Activated CD4-positive, alpha-beta T cell treated with anti-CD3 and anti-CD28 coated beads, Interleukin-2, Interleukin-6, amounts not matched to agents 100 ng/mL and 50 ng/mL, durations not matched to agents 16 hours and 8 hours (primary cell): ENCODE measurements around the gene POFUT1.
"Not testable (repeated sequence)": the region's sequence is repeated elsewhere in the genome, so short reads cannot be mapped to it uniquely, and the experiment has no call there.

Experiments used
- DNase-seq: peaks from one replicate; pipeline ENCODE4 v3.0.0-alpha.2; 2020

Gene POFUT1

DNA sequence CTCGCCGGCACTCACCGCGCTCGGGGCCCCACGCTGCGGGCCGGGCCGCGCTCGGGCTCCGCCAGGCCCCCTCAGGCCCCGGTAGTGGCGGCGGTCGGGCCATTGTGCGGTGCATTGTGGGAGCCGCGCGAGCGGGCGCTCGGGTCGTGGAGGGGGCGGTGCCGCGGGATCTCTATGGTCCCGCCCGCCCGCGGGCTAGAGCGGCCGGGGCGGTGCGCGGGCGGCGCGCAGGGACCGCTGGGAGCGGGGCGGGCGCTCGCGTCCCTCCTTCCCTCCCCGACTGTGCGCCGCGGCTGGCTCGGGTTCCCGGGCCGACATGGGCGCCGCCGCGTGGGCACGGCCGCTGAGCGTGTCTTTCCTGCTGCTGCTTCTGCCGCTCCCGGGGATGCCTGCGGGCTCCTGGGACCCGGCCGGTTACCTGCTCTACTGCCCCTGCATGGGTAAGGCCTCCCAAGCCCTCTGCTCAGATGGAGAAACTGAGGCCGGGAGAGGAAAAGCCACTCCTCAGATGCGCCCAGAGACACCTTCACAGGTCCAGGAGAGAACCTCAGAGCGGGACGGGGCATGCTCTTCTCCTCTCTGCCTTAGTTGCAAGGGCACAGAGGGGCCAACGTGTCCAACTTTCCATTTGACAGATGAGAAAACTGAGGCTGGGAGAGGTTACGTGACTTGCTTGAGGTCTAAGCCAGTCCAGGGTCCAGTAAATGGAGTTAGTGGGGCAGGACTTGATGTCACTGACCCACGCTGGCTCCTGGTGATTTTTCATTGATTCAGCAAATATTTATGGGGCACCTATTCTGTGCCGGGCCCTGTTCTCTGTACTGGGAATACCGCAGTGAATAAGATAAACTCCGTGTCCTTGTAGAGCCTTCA, at the start of gene POFUT1, which contains the start of gene PLAGL2:
Gene POFUT1, plus strand, starts transcription at position 255 of the 873 bp plus-strand sequence. Its CDS starts 62 bp downstream, at position 317.
Gene PLAGL2, minus strand, starts transcription at position 118 of the 873 bp plus-strand sequence. CDS start 5,565 bp downstream, outside the sequence.
- peak; percentile 93 for DNase-seq

DNA sequence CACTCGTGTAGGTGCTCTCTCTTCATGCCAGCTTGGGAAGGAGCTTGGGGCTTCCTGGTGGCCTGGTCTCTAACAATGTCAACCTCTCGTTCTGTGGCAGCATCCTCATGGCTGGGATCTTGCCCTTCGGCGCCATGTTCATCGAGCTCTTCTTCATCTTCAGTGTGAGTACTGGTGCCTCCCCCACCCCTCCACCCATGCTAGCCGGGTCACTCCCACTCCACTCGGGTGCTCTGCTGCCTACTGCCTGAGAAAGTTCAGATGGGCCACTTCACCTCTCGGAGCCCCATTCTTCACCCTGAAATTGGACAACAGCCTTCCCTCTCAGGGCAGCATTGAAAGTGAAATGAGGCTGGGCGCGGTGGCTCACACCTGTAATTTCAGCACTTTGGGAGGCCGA, 49.3 kb upstream of the POFUT1 start:
- DNase-seq: no peak

DNA sequence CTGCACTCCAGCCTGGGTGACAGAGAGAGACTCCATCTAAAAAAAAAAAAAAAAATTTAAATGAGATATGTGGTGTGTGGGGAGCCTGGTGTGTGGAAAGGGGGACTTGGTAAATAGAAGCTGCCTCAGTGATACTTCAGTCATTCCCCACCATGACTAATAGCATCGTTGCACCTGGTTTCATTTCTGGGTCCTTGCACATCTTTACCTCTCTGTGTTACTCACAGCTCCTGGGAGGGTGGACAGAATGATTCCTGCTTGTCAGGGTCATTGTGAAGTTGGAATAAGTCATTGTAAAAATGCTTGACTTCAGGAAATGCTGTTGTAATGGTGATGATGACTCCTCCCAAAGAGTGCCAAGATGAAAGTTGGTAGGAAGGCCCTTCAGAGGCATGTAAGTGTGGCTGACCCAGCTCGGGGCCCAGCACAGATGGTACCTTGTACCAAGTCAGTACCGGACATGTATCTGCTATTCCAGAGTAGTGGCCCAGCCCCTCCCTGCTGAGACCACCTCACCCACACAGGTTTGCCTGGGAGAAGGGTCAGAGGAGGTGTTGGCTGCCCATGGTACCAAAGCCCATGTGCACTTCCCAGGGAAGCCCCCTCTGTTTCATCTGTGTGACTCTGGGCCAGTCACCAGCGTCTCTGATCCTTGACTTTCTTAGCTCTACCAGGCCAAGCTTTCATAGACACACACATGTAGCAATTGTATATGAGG, 48.6 kb upstream of the POFUT1 start:
- no peak for DNase-seq

DNA sequence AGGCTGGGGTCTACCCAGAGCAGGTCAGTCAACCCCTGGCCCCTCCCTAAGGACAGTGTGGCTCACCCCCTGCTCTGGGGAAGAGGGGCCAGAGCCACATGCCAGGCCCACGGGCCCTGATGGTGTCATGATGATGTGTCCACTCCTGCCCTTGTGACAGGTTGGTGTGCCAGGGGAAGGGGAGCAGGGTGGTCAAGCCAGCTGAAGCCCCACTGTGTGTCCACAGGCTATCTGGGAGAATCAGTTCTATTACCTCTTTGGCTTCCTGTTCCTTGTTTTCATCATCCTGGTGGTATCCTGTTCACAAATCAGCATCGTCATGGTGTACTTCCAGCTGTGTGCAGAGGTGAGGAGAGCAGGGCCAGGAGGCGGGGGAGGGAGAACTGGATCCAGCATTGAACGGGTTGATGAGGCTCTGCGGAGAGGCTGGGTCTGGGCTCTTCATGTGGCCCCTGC, 47.9 kb upstream of the POFUT1 start:
- DNase-seq: no peak

DNA sequence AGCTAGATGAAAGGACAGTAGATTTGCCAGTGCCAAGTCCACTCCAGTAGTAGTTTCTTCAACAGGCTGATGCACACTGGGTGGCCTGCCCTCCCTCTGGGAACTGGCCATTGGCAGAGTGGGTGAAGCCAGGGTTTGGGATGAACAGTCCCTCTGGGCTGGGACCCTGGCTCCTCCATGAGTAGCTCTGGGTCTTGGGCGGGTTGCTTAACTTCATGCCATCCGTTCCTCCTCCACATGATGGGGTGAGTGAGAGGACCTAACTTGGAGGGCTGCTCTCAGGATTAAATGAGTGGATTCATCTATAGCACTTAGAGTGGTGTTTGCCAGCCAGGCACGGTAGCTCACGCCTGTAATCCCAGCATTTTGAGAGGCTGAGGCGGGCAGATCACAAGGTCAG, 47.3 kb upstream of the POFUT1 start:
- no peak for DNase-seq

DNA sequence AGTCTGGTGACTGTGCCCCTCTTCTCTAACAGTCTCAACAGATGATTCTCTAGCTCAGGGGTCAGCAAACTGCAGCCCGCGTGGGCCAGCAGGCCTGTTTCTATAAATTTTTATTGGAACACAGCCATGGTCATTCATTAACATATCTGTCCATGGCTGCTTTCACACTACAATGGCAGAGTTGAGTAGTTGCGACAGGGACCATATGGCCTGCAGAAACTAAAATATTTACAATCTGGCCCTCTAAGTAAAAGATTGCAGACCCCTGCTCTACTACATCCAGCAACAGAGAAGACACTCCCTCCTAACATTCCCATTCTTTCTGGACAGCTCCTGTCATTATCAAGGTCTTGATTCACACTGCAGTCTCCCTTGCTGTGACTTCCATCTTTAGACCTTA, 45.3 kb upstream of the POFUT1 start:
- no peak for DNase-seq

DNA sequence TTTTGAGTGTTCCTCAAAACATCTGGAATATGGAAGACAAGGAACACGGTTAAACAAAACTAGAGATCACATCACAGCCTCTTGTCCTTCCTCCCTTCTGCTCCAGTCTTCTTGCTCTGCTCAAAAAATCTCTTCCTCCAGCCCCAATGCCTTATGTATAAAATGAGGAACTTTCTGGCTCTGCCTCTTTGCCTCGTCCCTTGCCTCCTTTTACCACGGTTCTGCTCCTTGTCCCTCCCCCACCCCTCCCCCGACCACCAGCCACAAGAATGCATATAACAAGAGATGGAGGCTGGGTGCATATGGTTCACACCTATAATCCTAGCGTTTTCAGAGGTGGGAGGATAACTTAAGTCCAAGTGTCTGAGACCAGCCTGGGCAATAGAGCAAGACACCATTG, 43.7 kb upstream of the POFUT1 start:
- DNase-seq: no peak

DNA sequence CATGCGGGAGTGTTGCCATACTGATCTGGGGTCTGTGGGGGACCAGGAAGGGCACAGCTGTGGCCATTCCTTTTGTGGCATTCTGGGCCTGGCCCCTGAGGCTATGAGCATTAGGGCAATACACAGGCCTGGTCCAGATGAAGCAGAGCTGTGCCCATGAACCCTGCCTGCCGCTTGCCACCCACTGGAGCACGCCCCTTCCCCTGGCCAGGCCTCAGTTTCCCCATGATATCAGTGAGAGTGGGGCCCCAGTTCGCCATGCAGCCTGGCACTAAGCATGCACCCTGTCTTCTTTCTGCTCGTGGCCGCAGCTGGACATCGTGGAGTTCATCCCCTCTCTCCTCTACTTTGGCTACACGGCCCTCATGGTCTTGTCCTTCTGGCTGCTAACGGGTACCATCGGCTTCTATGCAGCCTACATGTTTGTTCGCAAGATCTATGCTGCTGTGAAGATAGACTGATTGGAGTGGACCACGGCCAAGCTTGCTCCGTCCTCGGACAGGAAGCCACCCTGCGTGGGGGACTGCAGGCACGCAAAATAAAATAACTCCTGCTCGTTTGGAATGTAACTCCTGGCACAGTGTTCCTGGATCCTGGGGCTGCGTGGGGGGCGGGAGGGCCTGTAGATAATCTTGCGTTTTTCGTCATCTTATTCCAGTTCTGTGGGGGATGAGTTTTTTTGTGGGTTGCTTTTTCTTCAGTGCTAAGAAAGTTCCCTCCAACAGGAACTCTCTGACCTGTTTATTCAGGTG, 42.5 kb upstream of the POFUT1 start:
- DNase-seq: no peak

DNA sequence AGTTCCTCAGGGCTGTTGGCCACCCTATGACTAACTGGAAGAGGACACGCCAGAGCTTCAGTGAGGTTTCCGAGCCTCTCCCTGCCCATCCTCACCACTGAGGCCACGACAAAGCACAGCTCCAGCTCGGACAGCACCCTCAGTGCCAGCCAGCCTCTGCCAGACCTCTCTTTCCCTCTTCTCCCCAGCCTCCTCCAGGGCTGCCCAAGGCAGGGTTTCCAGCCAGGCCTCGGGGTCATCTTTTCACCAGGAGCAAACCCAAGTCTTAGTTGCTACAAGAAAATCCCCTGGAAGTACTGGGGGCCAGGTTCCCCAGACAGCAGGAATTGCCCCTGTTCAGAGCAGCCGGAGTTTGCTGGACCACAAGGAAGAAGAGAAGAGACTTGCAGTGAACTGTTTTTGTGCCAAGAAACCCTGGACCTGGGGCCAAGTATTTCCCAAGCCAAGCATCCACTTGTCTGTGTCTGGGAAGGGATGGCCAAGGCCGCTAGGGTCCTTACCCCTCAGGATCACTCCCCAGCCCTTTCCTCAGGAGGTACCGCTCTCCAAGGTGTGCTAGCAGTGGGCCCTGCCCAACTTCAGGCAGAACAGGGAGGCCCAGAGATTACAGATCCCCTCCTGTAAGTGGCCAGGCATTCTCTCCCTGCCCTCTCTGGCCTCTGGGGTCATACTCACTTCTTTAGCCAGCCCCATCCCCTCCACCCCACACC, 41.7 kb upstream of the POFUT1 start:
- DNase-seq: no peak

DNA sequence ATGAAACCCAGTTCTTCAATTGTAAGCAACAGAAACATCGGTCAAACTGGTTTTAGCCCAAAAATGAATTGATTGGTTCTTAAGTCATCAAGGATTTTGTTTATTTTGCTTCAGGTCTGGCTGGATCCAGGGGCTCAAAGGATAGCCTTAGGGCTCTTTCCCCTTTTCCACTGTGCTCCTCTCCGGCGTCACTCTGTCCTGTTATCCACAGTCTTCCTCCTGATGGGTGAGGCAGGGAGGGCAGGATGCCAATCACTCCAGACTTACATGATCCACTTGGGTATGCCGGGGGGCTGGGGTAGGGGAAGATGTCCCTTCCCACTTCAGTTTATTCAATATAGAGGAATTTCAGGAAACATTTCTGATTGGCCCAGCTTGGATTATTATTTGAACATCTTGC, 40.1 kb upstream of the POFUT1 start:
- DNase-seq: no peak

DNA sequence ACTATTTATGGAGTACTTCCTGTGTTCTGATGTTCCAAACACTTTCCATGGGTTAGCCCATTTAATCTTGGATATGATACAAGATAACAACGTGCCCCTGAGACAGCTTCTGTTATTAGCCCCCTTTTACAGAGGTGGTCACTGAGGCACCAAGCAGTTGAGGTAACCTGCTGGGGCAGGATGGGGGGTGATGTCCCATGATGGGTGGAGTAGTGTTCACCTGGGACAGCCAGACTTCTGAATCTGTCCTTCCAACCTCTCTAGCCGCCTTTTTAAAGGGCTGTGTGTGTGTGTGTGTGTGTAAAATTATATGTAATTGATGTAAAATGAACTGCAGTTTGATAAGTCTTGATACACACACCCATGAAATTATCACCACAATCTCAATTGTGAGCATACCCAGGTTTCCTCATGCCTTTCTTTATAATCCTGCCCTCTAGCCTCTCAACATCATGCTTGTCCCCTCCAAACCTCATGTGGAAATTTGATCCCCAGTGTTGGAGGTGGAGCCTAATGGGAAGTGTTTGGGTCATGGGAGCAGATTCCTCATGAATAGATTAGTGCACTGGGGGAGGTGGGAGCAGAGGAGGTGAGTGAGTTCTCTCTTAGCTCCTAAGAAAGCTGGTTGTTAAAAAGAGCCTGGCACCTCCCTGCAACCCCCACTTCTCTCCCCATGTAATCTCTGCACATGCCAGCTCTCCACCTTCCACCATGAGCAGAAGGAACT, 39.3 kb upstream of the POFUT1 start:
- DNase-seq: no peak

DNA sequence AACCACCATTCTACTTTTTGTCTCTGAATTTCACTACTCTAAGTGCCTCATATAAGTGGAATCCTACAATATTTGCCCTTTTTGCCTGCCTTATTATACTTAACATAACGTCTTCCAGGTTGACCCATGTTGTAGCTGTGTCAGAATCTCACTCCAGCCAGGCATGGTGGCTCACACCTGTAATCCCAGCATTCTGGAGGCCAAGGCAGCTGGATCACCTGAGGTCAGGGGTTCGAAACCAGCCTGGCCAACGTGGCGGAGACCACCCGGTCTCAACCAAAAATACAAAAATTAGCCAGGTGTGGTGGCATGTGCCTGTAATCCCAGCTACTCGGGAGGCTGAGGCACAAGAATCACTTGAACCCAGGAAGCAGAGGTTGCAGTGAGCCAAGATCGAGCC, 30.0 kb upstream of the POFUT1 start:
- DNase-seq: not testable (repeated sequence)

DNA sequence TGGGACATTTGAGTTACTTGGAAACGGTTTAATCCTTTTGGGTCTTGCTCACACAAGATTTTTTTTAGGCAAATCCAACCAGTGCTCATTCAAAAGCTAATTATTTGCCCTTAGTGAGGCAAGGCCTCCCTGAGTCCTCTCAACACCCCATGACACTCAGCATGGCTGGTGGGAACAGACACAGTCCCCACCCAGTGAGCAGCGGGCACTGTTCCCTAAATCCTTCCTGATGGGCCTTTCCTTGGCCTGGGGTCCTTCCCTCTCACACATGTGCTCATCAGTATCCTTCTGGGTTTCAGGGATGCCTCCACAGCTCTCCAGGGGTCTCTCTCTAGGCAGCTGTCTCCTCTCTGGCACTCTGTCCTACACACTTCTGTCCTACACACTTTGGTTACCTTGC, 28.2 kb upstream of the POFUT1 start:
- DNase-seq: no peak

DNA sequence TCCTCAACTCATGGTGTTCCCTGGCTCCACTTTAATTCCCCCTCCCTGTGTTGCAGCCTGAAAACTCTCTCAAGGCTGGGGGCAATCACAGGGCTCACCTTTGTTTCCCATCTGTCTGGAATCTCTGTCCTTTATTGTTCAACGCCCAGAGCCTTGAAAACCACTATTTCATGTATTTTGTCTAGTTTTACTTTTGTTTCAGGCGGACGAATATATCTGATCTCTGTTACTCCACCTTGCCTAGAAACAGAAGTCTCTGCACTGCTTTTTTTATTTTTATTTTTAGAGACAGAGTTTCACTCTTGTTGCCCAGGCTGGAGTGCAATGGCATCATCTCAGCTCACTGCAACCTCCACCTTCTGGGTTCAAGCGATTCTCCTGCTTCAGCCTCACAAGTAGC, 27.7 kb upstream of the POFUT1 start:
- DNase-seq: no peak

DNA sequence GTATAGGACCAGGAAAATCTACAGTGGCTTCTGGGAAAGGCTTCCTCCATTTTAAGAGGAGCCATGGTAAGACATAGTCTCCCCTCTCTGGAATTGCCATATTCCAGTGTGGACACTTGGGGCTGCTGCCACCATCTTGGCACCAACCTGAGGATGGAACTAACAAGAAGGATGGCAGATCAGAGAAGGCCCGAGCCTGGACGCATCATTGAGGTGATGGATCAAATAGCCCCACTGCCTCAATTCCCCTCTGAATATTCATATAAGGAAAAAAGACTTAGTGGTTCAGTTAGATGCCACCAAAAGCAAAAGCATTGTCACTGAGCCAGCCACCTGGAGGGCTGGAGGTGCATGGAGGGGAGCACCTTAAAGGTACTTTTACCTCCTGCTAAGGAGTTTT, 26.1 kb upstream of the POFUT1 start:
- DNase-seq: no peak

DNA sequence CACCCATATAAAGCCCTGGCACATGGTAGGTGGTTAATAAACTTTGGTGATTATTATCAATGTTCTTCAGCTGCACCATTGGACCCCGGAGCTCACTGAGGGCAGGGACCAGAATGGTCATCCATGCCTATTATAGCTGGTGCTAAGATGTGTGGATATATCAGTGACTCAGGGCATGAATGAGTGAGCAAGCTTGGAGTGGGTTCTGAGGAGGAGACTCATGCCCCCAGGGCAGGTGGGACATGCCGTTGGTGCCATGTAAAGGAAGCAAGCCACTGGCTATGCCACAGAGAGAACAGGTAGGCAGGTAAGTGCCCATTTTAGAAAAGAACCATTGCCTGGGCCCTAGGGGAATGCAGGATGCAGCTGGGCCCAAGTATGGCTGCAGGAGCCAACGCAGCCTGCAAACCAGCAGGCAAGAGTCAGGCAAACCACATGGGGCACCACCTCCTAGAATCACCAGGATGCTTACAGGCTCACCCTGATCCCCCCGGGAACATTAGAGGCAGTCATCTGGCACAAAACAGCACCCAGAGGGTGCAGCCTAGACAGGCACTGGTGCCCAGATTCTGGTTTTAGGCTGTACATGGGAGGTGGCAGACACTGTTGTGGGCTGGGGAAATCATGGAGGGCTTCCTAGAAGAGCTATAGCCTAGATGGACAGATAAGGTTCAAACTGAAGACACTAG, 23.6 kb upstream of the POFUT1 start:
- no peak for DNase-seq

DNA sequence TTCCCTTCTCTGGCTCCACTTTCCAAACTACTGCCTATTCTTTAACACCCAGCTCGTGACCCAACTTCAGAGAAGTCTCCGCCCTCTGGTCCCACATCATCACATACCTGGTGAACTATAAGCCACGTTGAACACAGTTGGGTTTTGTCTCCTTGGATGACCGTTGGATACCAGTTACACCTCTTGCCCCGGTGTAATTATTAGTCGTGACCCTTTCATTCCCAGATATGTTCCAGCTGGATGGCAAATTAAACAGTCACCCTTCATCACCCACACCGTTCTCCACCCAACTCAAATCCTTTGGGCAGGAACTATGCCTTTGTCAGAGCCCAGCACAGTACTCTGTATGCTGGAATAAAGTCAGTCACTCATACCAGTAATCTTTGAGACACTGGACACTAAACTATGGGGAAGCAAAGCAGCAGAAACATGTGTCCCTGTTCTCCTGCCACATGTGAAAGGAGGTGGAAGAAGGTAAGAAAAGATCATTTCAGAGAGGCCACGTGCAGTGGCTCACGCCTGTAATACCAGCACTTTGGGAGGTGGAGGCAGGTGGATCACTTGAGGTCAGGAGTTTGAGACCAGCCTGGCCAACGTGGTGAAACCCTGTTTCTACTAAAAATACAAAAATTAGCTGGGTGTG, 22.6 kb upstream of the POFUT1 start:
- DNase-seq: no peak

DNA sequence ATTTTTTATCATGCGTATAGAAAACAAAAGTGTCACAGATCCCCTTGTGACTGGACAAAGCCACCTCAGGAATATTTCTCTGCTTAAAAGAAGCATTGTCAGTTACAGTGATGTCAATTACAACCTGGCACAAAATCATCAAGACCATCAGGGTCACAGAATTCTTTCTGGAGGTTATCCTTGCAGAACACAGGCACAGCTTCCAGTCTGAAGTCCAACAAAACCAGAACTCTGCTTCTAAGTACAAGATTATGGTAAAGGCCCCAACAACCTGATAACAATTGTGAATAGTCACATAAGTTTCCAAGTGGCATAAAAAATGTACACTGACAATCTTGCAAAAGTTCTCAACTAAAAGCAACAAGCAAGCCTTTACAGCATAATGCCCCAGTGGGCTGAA, 21.2 kb upstream of the POFUT1 start:
- no peak for DNase-seq

DNA sequence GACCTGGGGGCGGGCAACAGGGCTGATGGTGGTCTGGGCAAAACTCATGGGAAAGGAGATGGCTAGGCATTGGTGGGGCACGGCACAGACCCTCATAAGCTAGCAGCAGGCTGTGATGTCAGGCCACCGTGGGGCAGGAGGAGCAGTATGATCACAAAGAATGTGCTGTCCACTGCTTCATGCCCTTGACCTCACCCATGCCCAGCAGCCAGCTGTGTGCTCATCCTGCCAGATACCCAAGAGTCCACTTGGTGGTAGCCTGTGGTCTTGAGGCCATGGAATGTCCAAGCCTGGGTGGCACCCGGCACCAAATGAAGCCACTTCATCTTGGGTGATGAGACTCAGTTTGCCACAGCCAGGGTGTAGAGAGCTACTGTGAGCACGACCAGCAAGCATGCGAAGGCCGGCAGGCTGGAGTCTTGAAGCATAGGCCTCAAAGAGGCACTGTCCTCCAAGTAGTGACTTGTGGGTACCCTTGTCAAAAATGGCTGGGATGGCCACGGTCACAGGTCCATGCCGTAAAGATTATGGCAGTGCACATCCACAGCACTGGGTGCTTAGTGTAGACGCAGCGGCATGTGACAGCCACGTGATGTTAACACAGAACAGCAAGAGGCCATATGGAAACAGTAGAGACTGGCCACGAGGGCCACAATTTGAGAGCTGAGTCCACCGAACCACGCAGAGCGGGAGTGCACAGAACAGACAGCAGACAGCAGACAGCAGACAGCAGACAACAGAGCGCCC, 19.1 kb upstream of the POFUT1 start:
- DNase-seq: no peak

DNA sequence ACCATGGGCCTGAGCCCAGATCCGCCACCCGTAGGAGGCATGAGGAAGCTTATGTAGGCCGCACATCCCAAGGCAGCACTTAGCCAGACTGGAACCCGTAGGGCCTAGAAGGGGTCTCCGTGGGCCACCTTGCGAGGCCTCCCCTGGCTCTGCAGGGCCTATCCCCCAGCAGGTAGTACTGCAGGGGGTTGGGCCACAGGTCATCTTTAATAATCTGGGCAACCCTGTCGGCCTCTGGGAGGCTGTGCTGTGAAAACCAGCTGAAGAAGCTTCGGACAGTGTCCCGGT, 18.6 kb upstream of the POFUT1 start:
- DNase-seq: no peak
